Neural cell (in vitro differentiated cells): Measurements from ENCODE around the gene HBM. TPM values are rescaled to one million over a fixed set of nuclear protein-coding genes. Genes with fewer than 3 reads are reported as not detected.

Experiments
- H2AFZ ChIP-seq: fragments of 200-600, 300-800 bp; sonication (generic), shearing (Covaris generic); 2 replicates; pipeline ENCODE4 v1.6.0; 2014; ENCODE audit warnings: low read depth, mild to moderate bottlenecking, antibody characterized with exemption, low read length, moderate library complexity
- H3F3A ChIP-seq: fragments of 200-600 bp; shearing (Covaris generic); 2 replicates; pipeline ENCODE4 v1.6.1; 2016; ENCODE audit warnings: mild to moderate bottlenecking, moderate library complexity, mixed read lengths, antibody characterized with exemption, low read length; ENCODE audit not compliant: insufficient read depth, poor library complexity, severe bottlenecking
- H3K27ac ChIP-seq: fragments of 200-600, 300-800 bp; sonication (generic), shearing (Covaris generic); 2 replicates; pipeline ENCODE4 v1.5.1; 2014; ENCODE audit warnings: mild to moderate bottlenecking, low read length, moderate library complexity
- H3K27me3 ChIP-seq: fragments of 300-800, 200-600 bp; sonication (generic), shearing (Covaris generic); 2 replicates; pipeline ENCODE4 v1.6.0; 2014; ENCODE audit warnings: mild to moderate bottlenecking, low read depth, low read length, moderate library complexity; ENCODE audit not compliant: insufficient read depth
- H3K36me3 ChIP-seq: fragments of 300-800, 200-600 bp; sonication (generic), shearing (Covaris generic); 2 replicates; pipeline ENCODE4 v1.5.1; 2014; ENCODE audit warnings: mild to moderate bottlenecking, antibody characterized with exemption, low read length, moderate library complexity; ENCODE audit not compliant: insufficient read depth
- H3K4me2 ChIP-seq: fragments of 300-800, 200-600 bp; sonication (generic), shearing (Covaris generic); 2 replicates; pipeline ENCODE4 v1.6.0; 2014; ENCODE audit warnings: mild to moderate bottlenecking, low read length
- H3K4me3 ChIP-seq: fragments of 300-800, 200-600 bp; sonication (generic), shearing (Covaris generic); 2 replicates; pipeline ENCODE4 v1.5.1; 2014; ENCODE audit warnings: mild to moderate bottlenecking, low read length, moderate library complexity
- H3K79me2 ChIP-seq: fragments of 200-600 bp; shearing (Covaris generic); replicated peaks from 2 replicates; pipeline ENCODE4 v1.6.0; 2014; ENCODE audit warnings: mild to moderate bottlenecking, low read length, moderate library complexity; ENCODE audit not compliant: insufficient read depth
- H3K9ac ChIP-seq: fragments of 300-800, 200-600 bp; sonication (generic), shearing (Covaris generic); 2 replicates; pipeline ENCODE4 v1.6.1; 2016; ENCODE audit warnings: mild to moderate bottlenecking, low read length, mixed read lengths
- H3K9me2 ChIP-seq: fragments of 200-600 bp; shearing (Covaris generic); 2 replicates; pipeline ENCODE4 v1.6.1; 2016; ENCODE audit warnings: mild to moderate bottlenecking, low read length, mixed read lengths; ENCODE audit not compliant: insufficient read depth
- H3K9me3 ChIP-seq: fragments of 200-600, 300-800 bp; sonication (generic), shearing (Covaris generic); 2 replicates; pipeline ENCODE4 v1.6.1; 2016; ENCODE audit warnings: mild to moderate bottlenecking, mixed run types, low read length, moderate library complexity, mixed read lengths
- H4K20me1 ChIP-seq: fragments of 200-600 bp; shearing (Covaris generic); 2 replicates; pipeline ENCODE4 v1.6.1; 2016; ENCODE audit warnings: mild to moderate bottlenecking, mixed run types; ENCODE audit not compliant: insufficient read depth
- CTCF ChIP-seq: fragments of 450-650 bp; IDR thresholded peaks from 2 replicates; pipeline ENCODE4 v1.5.1; 2014; ENCODE audit warnings: antibody characterized with exemption, mild to moderate bottlenecking, moderate library complexity; ENCODE audit not compliant: poor library complexity, severe bottlenecking
- EP300 ChIP-seq: fragments of 450-650 bp; conservative IDR thresholded peaks from 2 replicates; pipeline ENCODE4 v1.6.1; 2014; ENCODE audit warnings: antibody characterized with exemption, mild to moderate bottlenecking, moderate library complexity; ENCODE audit not compliant: poor library complexity, severe bottlenecking
- EZH2 ChIP-seq: fragments of 200-600, 300-800 bp; shearing (Covaris generic), sonication (generic); IDR thresholded peaks from 2 replicates; pipeline ENCODE4 v1.6.1; 2014; ENCODE audit warnings: antibody characterized with exemption, low read length, borderline replicate concordance, mild to moderate bottlenecking; ENCODE audit not compliant: insufficient read depth, poor library complexity, severe bottlenecking
- MXI1 ChIP-seq: fragments of 450-650 bp; conservative IDR thresholded peaks from 2 replicates; pipeline ENCODE4 v1.6.1; 2014; ENCODE audit warnings: antibody characterized with exemption, mild to moderate bottlenecking; ENCODE audit not compliant: poor library complexity, severe bottlenecking
- POLR2AphosphoS5 ChIP-seq: IDR thresholded peaks from 2 replicates; pipeline ENCODE4 v1.6.1; 2012
- RAD21 ChIP-seq: fragments of 450-650 bp; conservative IDR thresholded peaks from 2 replicates; pipeline ENCODE4 v1.6.1; 2014; ENCODE audit warnings: antibody characterized with exemption, mild to moderate bottlenecking, moderate library complexity
- REST ChIP-seq: IDR thresholded peaks from 2 replicates; pipeline ENCODE4 v1.6.1; 2012; ENCODE audit warnings: borderline replicate concordance
- SMC3 ChIP-seq: fragments of 450-650 bp; conservative IDR thresholded peaks from 2 replicates; pipeline ENCODE4 v1.6.1; 2014; ENCODE audit warnings: antibody characterized with exemption, mild to moderate bottlenecking, moderate library complexity; ENCODE audit not compliant: poor library complexity
- TAF1 ChIP-seq: IDR thresholded peaks from 2 replicates; pipeline ENCODE4 v1.6.1; 2012; ENCODE audit warnings: low read depth
- polyA plus RNA-seq: library from polyadenylated mRNA; depleted of rRNA; stranded (reverse); fragments of >200 nt; gene quantifications from 2 replicates; pipeline ENCODE4 v1.2.3, GENCODE V29; 2014

Gene HBM
- polyA plus RNA-seq, 1 donor from 2014 or later: not detected

- H3K79me2 ChIP-seq: no peaks in the 10 kb centered on the region
- H3K9me2 ChIP-seq: no peaks in the 10 kb centered on the region
- H3K36me3 ChIP-seq: no peaks in the 10 kb centered on the region
- no peak overlapping the region for H3K9ac ChIP-seq
- no peak overlapping the region for H2AFZ ChIP-seq
- no peak overlapping the region for H3K27ac ChIP-seq
- H4K20me1 ChIP-seq: no peaks in the 10 kb centered on the region
- H3F3A ChIP-seq: no peaks in the 10 kb centered on the region
- no peaks in the 10 kb centered on the region for H3K27me3 ChIP-seq
- no peak for TF ChIP-seq MXI1
- TF ChIP-seq TAF1: no peak
- no peak for TF ChIP-seq EZH2
- no peak for TF ChIP-seq EP300
- no peak for TF ChIP-seq POLR2AphosphoS5
- TF ChIP-seq CTCF: no peak
- no peak for TF ChIP-seq REST
- no peak for TF ChIP-seq RAD21
- TF ChIP-seq SMC3: no peak
- no peak overlapping the region for H3K4me3 ChIP-seq
- H3K9me3 ChIP-seq: no peaks in the 10 kb centered on the region
- H3K4me2 ChIP-seq: no peak overlapping the region
Measured at GRCh38 chr16:144797-145252, 21.0 kb upstream of the HBM start.

- no peak overlapping the region for H3K27ac ChIP-seq
- no peaks in the 10 kb centered on the region for H3K79me2 ChIP-seq
- no peaks in the 10 kb centered on the region for H3K9me2 ChIP-seq
- H3K27me3 ChIP-seq: no peaks in the 10 kb centered on the region
- no peak overlapping the region for H3K4me3 ChIP-seq
- no peak overlapping the region for H3K9ac ChIP-seq
- no peaks in the 10 kb centered on the region for H4K20me1 ChIP-seq
- no peak overlapping the region for H2AFZ ChIP-seq
- TF ChIP-seq POLR2AphosphoS5: no peak
- no peak for TF ChIP-seq MXI1
- no peak for TF ChIP-seq CTCF
- TF ChIP-seq EZH2: no peak
- TF ChIP-seq RAD21: no peak
- no peak for TF ChIP-seq TAF1
- TF ChIP-seq REST: no peak
- no peaks in the 10 kb centered on the region for H3K9me3 ChIP-seq
- H3K4me2 ChIP-seq: no peak overlapping the region
- H3F3A ChIP-seq: no peaks in the 10 kb centered on the region
- no peaks in the 10 kb centered on the region for H3K36me3 ChIP-seq
Measured at GRCh38 chr16:146646-147045, 19.1 kb upstream of the HBM start.
